Caco-2 (cell line): Measurements from ENCODE around the gene SLC23A3. TPM values are rescaled to one million over a fixed set of nuclear protein-coding genes. Genes with fewer than 3 reads are reported as not detected.
A peak's percentile ranks its signal among the peaks of the same experiment; 100 is the strongest.

Source experiments
- BruUV-seq: library from RNA; stranded (reverse); fragments of 400-500 nt; replicated peaks from 2 replicates; lab custom pipeline; 2021; lab: Mats Ljungman, UMichigan
- CTCF ChIA-PET: fragments of 300-600 bp; sonication (Branson Sonifier 250); formaldehyde crosslinking; loops from one replicate; lab custom pipeline; 2022; ENCODE audit warnings: antibody characterized with exemption; lab: Charles Lee
- POLR2A ChIA-PET: fragments of 300-600 bp; sonication (Branson Sonifier 250); formaldehyde crosslinking; loops from one replicate; lab custom pipeline; 2022; ENCODE audit warnings: antibody characterized with exemption; lab: Charles Lee
- DNase-seq, 2 experiments: peaks; one replicate each; pipeline versions ENCODE4 v3.0.0 to v3.0.0-alpha.2; 2020 to 2022
- H3K27me3 ChIP-seq: replicated peaks from 2 replicates; pipeline ENCODE4 v1.6.0; 2011; ENCODE audit warnings: low read length; ENCODE audit not compliant: control insufficient read depth, insufficient read depth
- H3K36me3 ChIP-seq: 2 replicates; pipeline ENCODE4 v1.5.1; 2011; ENCODE audit warnings: low read length; ENCODE audit not compliant: control insufficient read depth, insufficient read depth
- H3K4me1 ChIP-seq: fragments of 250-450 bp; sonication (Bioruptor Pico); 2 replicates; pipeline ENCODE4 v1.5.1; 2020; ENCODE audit warnings: mild to moderate bottlenecking
- H3K4me3 ChIP-seq: 2 replicates; pipeline ENCODE4 v1.5.1; 2011; ENCODE audit warnings: low read depth, mild to moderate bottlenecking, control low read depth, low read length
- H3K9me3 ChIP-seq: fragments of 250-450 bp; sonication (Bioruptor Pico); 2 replicates; pipeline ENCODE4 v1.5.1; 2020; ENCODE audit warnings: mild to moderate bottlenecking, moderate library complexity
- H3K27ac Mint-ChIP-seq: one replicate; pipeline ENCODE4 v1.8.0; 2022; ENCODE audit warnings: mixed read lengths; ENCODE audit not compliant: unreplicated experiment
- H3K27me3 Mint-ChIP-seq: one replicate; pipeline ENCODE4 v1.8.0; 2022; ENCODE audit warnings: mixed read lengths; ENCODE audit not compliant: insufficient read depth, unreplicated experiment
- H3K36me3 Mint-ChIP-seq: one replicate; pipeline ENCODE4 v1.8.0; 2022; ENCODE audit warnings: mild to moderate bottlenecking, mixed read lengths; ENCODE audit not compliant: insufficient read depth, unreplicated experiment
- H3K4me1 Mint-ChIP-seq: one replicate; pipeline ENCODE4 v1.8.0; 2022; ENCODE audit warnings: low read depth, mixed read lengths; ENCODE audit not compliant: unreplicated experiment
- H3K4me3 Mint-ChIP-seq: one replicate; pipeline ENCODE4 v1.8.0; 2022; ENCODE audit warnings: mild to moderate bottlenecking, moderate library complexity, mixed read lengths; ENCODE audit not compliant: unreplicated experiment
- H3K9me3 Mint-ChIP-seq: one replicate; pipeline ENCODE4 v1.8.0; 2022; ENCODE audit warnings: mixed read lengths; ENCODE audit not compliant: unreplicated experiment
- CTCF ChIP-seq, 2 experiments: fragments of 200-600 bp in 1 of 2; IDR thresholded peaks; 1 replicate in 1 of 2; 2 replicates in 1 of 2; pipeline versions ENCODE4 v1.5.1 to v1.8.0; 2011 to 2022; ENCODE audit warnings: antibody characterized with exemption in 1 of 2, control low read depth in 1 of 2, inconsistent platforms in 1 of 2, low read depth in 1 of 2, low read length in 1 of 2, mild to moderate bottlenecking in 1 of 2, moderate library complexity in 1 of 2; ENCODE audit not compliant: insufficient read depth in 1 of 2, severe bottlenecking in 1 of 2, unreplicated experiment in 1 of 2
- intact Hi-C: fragments of 100-400 bp; cut with micrococcal nuclease; formaldehyde crosslinking; loops from one replicate; pipeline ENCODE4 v1.10.0; 2022; ENCODE audit not compliant: unreplicated experiment
- total RNA-seq: library from RNA; stranded (reverse); gene quantifications from 2 replicates; pipeline ENCODE4 v1.2.3, GENCODE V29; 2022

SLC23A3 gene
- total RNA-seq, 1 experiment from 2014 or later: 7.1 TPM

- ChIA-PET POLR2A (no interaction called here), CTCF (interaction anchor here (0.7 to 8.1 kb wide), 26 partner anchors 9 to 959 kb away, joined by 3 to 89 read pairs (median 4); partner anchors contain the start of gene IHH)
- intact Hi-C loops: loop anchor here (1.0 kb wide), 5 partner anchors 8 to 90 kb away; no protein-coding TSS in a partner anchor
- Histone ChIP-seq H3K27me3 (no peaks in the 10 kb centered on the region), H3K4me1 (peaks cover 36% of the 10 kb centered on the region), H3K36me3 (no peaks in the 10 kb centered on the region), H3K9me3 (no peaks in the 10 kb centered on the region), H3K4me3 (no peak overlapping the region)
- H3K4me3 Mint-ChIP-seq: no peak overlapping the region
- H3K27ac Mint-ChIP-seq: no peak overlapping the region
- H3K36me3 Mint-ChIP-seq: no peaks in the 10 kb centered on the region
- TF ChIP-seq CTCF (IDR thresholded peaks at IDR 0.05; ENCODE audit: insufficient read depth in 1 of 2, low read depth in 1 of 2, low read length in 1 of 2, severe bottlenecking in 1 of 2, unreplicated experiment in 1 of 2): peak; percentile 84 to 89
- BruUV-seq: no TSS peak
- H3K27me3 Mint-ChIP-seq: no peaks in the 10 kb centered on the region
- peaks cover 44% of the 10 kb centered on the region for H3K4me1 Mint-ChIP-seq
- no peaks in the 10 kb centered on the region for H3K9me3 Mint-ChIP-seq
- peak; percentile 77 to 80 for DNase-seq
These were observed 50.3 kb downstream of the SLC23A3 start for GRCh38 chr2:219119422-219120043.

GRCh38 chr2:219118504-219118903 lies 51.3 kb downstream of the SLC23A3 start:
- H3K9me3 Mint-ChIP-seq: no peaks in the 10 kb centered on the region
- peak overlapping the region; percentile 30 for H3K27ac Mint-ChIP-seq
- no peak overlapping the region for H3K4me3 ChIP-seq
- no peaks in the 10 kb centered on the region for H3K27me3 Mint-ChIP-seq
- no peaks in the 10 kb centered on the region for H3K36me3 Mint-ChIP-seq
- no peaks in the 10 kb centered on the region for H3K27me3 ChIP-seq
- peaks cover 44% of the 10 kb centered on the region for H3K4me1 Mint-ChIP-seq
- no peaks in the 10 kb centered on the region for H3K9me3 ChIP-seq
- POLR2A ChIA-PET: interaction anchor here (0.5 kb wide), 1 partner anchor 116 kb away, joined by 3 read pairs; no protein-coding TSS in a partner anchor
- CTCF ChIA-PET: interaction anchor here (0.8 to 8.1 kb wide), 7 partner anchors 15 to 138 kb away, joined by 4 to 89 read pairs (median 23); partner anchors contain the start of gene IHH
- H3K4me1 ChIP-seq: peaks cover 30% of the 10 kb centered on the region
- H3K4me3 Mint-ChIP-seq: no peak overlapping the region
- TF ChIP-seq CTCF (IDR thresholded peaks at IDR 0.05; ENCODE audit: insufficient read depth in 1 of 2, low read depth in 1 of 2, low read length in 1 of 2, severe bottlenecking in 1 of 2, unreplicated experiment in 1 of 2): no peak
- BruUV-seq: no TSS peak
- DNase-seq: no peak
- intact Hi-C loops: no loop called here
- no peaks in the 10 kb centered on the region for H3K36me3 ChIP-seq

- ChIA-PET CTCF (interaction anchor here (0.5 to 8.1 kb wide), 9 partner anchors 13 to 137 kb away, joined by 3 to 89 read pairs (median 3); partner anchors contain the start of gene IHH), POLR2A (no interaction called here)
- Mint-ChIP-seq H3K4me1 (peaks cover 52% of the 10 kb centered on the region), H3K9me3 (no peaks in the 10 kb centered on the region), H3K4me3 (no peak overlapping the region), H3K27me3 (no peaks in the 10 kb centered on the region), H3K27ac (no peak overlapping the region), H3K36me3 (no peaks in the 10 kb centered on the region)
- Histone ChIP-seq H3K4me1 (peaks cover 30% of the 10 kb centered on the region), H3K27me3 (no peaks in the 10 kb centered on the region), H3K9me3 (no peaks in the 10 kb centered on the region), H3K4me3 (no peak overlapping the region), H3K36me3 (no peaks in the 10 kb centered on the region)
- intact Hi-C loops: no loop called here
- TF ChIP-seq CTCF (IDR thresholded peaks at IDR 0.05; ENCODE audit: insufficient read depth in 1 of 2, low read depth in 1 of 2, low read length in 1 of 2, severe bottlenecking in 1 of 2, unreplicated experiment in 1 of 2): no peak
- no TSS peak for BruUV-seq
- DNase-seq: no peak
These were observed 52.8 kb downstream of the SLC23A3 start for GRCh38 chr2:219116776-219117646.
